GM12892 (cell line): ENCODE data around the gene FEV.

ENCODE experiments used
- POLR2A ChIP-seq: IDR thresholded peaks from 2 replicates; pipeline ENCODE4 v1.6.1; 2011; ENCODE audit warnings: low read depth, low read length, control low read depth
- POLR2AphosphoS5 ChIP-seq: IDR thresholded peaks from 2 replicates; pipeline ENCODE4 v1.6.1; 2011; ENCODE audit warnings: low read depth, low read length, control low read depth

GRCh38 chr2:218954541-218955300, 30.3 kb downstream of the FEV start:
- TF ChIP-seq POLR2A (no peak), POLR2AphosphoS5 (no peak)
